ENCODE measurements around the gene RGL2. TPM values are rescaled to one million over a fixed set of nuclear protein-coding genes. Genes with fewer than 3 reads are reported as not detected.
A peak's percentile ranks its signal among the peaks of the same experiment; 100 is the strongest.

The RGL2 gene
- total RNA-seq, 2 donors from 2014 or later = 85.6 to 98.0 TPM

DNA sequence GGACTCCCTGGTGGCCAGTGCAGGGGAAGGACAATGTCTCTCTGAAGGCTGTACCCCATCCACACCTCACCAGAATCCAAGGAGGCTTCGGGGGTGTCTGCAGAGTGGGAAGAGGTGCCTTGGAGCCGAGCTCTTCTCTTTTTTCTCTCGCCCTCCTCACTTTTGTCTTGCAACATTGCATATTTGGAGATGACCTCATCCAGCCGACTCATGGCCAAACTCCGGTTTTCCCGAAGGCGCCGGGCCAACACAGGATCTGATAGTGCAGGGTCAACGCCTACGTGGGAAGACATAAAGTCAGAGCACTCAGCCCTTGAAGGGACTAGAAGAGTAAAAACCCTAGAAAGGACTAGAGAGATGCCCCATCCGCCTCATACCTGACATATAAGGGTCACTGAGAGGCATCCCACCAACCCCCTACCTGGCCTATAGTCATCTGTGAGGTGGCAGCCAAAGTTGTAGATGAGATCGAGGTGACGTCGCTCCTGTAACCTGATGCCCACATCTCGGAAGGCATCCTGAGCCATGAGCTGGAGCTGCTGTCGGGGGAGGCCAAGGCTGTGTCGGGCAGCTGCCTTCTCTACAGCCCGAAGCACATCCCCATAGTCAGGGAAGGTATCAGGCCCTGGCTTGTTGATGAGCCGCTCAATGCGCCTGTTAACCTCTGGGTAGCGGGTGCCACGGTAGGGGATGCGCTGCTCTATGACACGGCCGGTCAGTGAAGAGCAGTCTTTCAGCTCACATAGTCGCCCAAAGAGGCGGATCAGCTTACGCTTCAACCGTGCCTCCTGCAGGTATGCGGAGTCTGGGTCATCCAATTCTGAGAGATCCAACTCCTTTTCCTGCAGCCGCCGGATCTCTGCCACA is 21.8 kb upstream of the RGL2 start:
- peaks cover 37% of the 10 kb centered on the region for H3K4me1 Mint-ChIP-seq
- H3K9me3 Mint-ChIP-seq = no peaks in the 10 kb centered on the region
- Histone ChIP-seq H3K9me3 (ENCODE audit: control insufficient read depth, low read length) (no peaks in the 10 kb centered on the region), H3K27ac (ENCODE audit: low read depth, low read length) (no peak overlapping the region), H3K36me3 (ENCODE audit: control insufficient read depth, insufficient read depth, low read length) (peaks cover 30% of the 10 kb centered on the region), H3K4me1 (ENCODE audit: control insufficient read depth, insufficient read depth, low read length) (peaks cover 17% of the 10 kb centered on the region), H3K9ac (ENCODE audit: extremely low read depth, low read length, poor library complexity, severe bottlenecking) (no peak overlapping the region), H3K27me3 (ENCODE audit: control insufficient read depth, insufficient read depth, low read length, poor library complexity, severe bottlenecking) (no peaks in the 10 kb centered on the region), H3K4me3 (ENCODE audit: low read length) (peak overlapping the region; percentile 97)
- TF ChIP-seq, protein P1, sequence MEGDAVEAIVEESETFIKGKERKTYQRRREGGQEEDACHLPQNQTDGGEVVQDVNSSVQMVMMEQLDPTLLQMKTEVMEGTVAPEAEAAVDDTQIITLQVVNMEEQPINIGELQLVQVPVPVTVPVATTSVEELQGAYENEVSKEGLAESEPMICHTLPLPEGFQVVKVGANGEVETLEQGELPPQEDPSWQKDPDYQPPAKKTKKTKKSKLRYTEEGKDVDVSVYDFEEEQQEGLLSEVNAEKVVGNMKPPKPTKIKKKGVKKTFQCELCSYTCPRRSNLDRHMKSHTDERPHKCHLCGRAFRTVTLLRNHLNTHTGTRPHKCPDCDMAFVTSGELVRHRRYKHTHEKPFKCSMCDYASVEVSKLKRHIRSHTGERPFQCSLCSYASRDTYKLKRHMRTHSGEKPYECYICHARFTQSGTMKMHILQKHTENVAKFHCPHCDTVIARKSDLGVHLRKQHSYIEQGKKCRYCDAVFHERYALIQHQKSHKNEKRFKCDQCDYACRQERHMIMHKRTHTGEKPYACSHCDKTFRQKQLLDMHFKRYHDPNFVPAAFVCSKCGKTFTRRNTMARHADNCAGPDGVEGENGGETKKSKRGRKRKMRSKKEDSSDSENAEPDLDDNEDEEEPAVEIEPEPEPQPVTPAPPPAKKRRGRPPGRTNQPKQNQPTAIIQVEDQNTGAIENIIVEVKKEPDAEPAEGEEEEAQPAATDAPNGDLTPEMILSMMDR (conservative IDR thresholded peaks at IDR 0.05) = no peak
- 92 to 93% methylated on average over 31 to 32 of the region's 32 CpGs for WGBS, 2 experiments (ENCODE audit: insufficient coverage in 1 of 2, insufficient read length in 1 of 2)
- H3K36me3 Mint-ChIP-seq (ENCODE audit: low read depth) = peaks cover 36% of the 10 kb centered on the region
- DNase-seq = no peak
- peak overlapping the region; percentile 98 for H3K4me3 Mint-ChIP-seq
- H3K27me3 Mint-ChIP-seq (ENCODE audit: insufficient read depth) = no peaks in the 10 kb centered on the region
- peak overlapping the region; percentile 78 for H3K27ac Mint-ChIP-seq

DNA sequence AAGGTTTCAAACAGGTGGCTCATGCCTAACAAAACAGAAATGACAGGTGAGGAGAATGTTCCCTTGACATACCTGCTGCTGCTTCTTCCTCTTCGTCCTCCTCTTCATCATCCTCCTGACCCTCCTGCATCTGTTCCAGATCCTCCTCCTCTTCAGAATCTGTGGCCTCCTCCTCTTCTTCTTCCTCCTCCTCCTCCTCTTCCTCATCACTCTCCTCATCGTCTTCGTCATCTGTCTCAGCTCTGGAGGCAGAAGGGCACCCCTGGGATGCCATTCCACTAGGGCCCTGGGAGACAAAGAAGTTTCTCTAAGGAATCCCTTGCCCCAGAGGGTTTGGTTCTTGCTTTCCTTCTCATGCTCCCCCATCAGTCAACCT is 21.2 kb upstream of the RGL2 start:
- WGBS, 2 experiments (ENCODE audit: insufficient coverage in 1 of 2, insufficient read length in 1 of 2) = 75 to 95% methylated on average over 1 to 3 of the region's 3 CpGs
- Mint-ChIP-seq H3K36me3 (ENCODE audit: low read depth) (peaks cover 36% of the 10 kb centered on the region), H3K9me3 (no peaks in the 10 kb centered on the region), H3K27me3 (ENCODE audit: insufficient read depth) (peaks cover under 1% of the 10 kb centered on the region), H3K4me1 (peaks cover 37% of the 10 kb centered on the region), H3K27ac (peak overlapping the region; percentile 78), H3K4me3 (no peak overlapping the region)
- no peaks in the 10 kb centered on the region for H3K27me3 ChIP-seq (ENCODE audit: control insufficient read depth, insufficient read depth, low read length, poor library complexity, severe bottlenecking)
- no peak overlapping the region for H3K27ac ChIP-seq (ENCODE audit: low read depth, low read length)
- H3K36me3 ChIP-seq (ENCODE audit: control insufficient read depth, insufficient read depth, low read length) = peaks cover 30% of the 10 kb centered on the region
- DNase-seq = no peak
- H3K9ac ChIP-seq (ENCODE audit: extremely low read depth, low read length, poor library complexity, severe bottlenecking) = no peak overlapping the region
- H3K4me3 ChIP-seq (ENCODE audit: low read length) = no peak overlapping the region
- H3K9me3 ChIP-seq (ENCODE audit: control insufficient read depth, low read length) = no peaks in the 10 kb centered on the region
- H3K4me1 ChIP-seq (ENCODE audit: control insufficient read depth, insufficient read depth, low read length) = peaks cover 17% of the 10 kb centered on the region
- TF ChIP-seq, protein P1 (conservative IDR thresholded peaks at IDR 0.05) = no peak

DNA sequence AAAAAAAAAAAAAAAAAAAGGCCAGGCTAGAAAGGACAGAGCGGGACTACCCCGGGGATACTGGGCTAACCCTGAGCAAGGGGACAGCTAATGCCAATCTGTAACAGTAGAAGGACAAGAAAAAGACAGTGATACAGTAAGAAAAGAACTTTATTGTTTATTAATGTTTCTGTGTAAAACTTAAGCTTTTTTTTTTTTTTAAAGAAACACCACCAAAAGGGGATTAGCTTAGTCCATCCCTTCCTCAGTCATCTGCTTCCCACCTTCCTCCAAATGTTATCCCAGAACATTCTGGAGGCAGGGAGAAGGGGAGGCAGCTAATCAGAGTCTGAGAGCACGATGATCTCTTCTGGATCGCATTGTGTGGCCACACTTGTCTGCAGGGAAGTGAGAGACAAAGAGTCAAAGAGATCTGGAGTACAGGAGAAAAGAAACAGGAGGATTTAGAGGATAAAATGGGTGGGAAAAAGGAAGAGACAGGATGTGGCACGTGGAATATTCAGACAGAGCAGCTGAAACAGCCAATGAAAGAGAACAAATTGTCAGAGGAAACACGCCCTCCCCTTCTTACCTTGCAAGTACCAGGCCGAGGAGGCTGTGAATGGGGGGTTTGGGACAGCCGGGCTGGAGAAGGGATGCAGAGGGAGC is 19.8 kb upstream of the RGL2 start:
- H3K9me3 ChIP-seq (ENCODE audit: control insufficient read depth, low read length) = no peaks in the 10 kb centered on the region
- H3K36me3 Mint-ChIP-seq (ENCODE audit: low read depth) = peaks cover 36% of the 10 kb centered on the region
- H3K27me3 Mint-ChIP-seq (ENCODE audit: insufficient read depth) = peaks cover 7% of the 10 kb centered on the region
- H3K27ac Mint-ChIP-seq = peak overlapping the region; percentile 99
- peak overlapping the region; percentile 31 for H3K9ac ChIP-seq (ENCODE audit: extremely low read depth, low read length, poor library complexity, severe bottlenecking)
- peaks cover 5% of the 10 kb centered on the region for H3K27me3 ChIP-seq (ENCODE audit: control insufficient read depth, insufficient read depth, low read length, poor library complexity, severe bottlenecking)
- 71 to 75% methylated on average over 4 to 8 of the region's 8 CpGs for WGBS, 2 experiments (ENCODE audit: insufficient coverage in 1 of 2, insufficient read length in 1 of 2)
- TF ChIP-seq, protein P1 (conservative IDR thresholded peaks at IDR 0.05) = no peak
- H3K4me3 ChIP-seq (ENCODE audit: low read length) = peak overlapping the region; percentile 89
- peak; percentile 42 for DNase-seq
- H3K9me3 Mint-ChIP-seq = no peaks in the 10 kb centered on the region
- peak overlapping the region; percentile 87 for H3K4me3 Mint-ChIP-seq
- peaks cover 36% of the 10 kb centered on the region for H3K4me1 Mint-ChIP-seq
- H3K4me1 ChIP-seq (ENCODE audit: control insufficient read depth, insufficient read depth, low read length) = peaks cover 17% of the 10 kb centered on the region
- peak overlapping the region; percentile 55 for H3K27ac ChIP-seq (ENCODE audit: low read depth, low read length)
- peaks cover 30% of the 10 kb centered on the region for H3K36me3 ChIP-seq (ENCODE audit: control insufficient read depth, insufficient read depth, low read length)

All from endodermal cell (in vitro differentiated cells).